Coronary artery (tissue), 2 donors: Measurements from ENCODE around the gene CYTH1.
A peak's percentile ranks its signal among the peaks of the same experiment; 100 is the strongest.
"Not testable (repeated sequence)": the region's sequence is repeated elsewhere in the genome, so short reads cannot be mapped to it uniquely, and the experiment has no call there.

Experiments used
- DNase-seq: peaks from one replicate; pipeline ENCODE4 v3.0.0-alpha.2; 2017; ENCODE audit warnings: low spot score
- H3K27ac ChIP-seq, 2 donors: fragments of 200-600 bp; sonication (generic); one replicate each; pipeline ENCODE4 v1.5.1; 2016 to 2019
- H3K4me3 ChIP-seq: fragments of 200-600 bp; sonication (generic); 2 replicates; pipeline ENCODE4 v1.5.1; 2016; ENCODE audit warnings: mild to moderate bottlenecking, moderate library complexity
- CTCF ChIP-seq: fragments of 200-600 bp; sonication (generic); IDR thresholded peaks from one replicate; pipeline ENCODE4 v1.5.1; 2019; ENCODE audit warnings: antibody characterized with exemption

Gene CYTH1

GRCh38 chr17:78763561-78763960, 18.5 kb downstream of the CYTH1 start:
- no peak for DNase-seq
- no peak overlapping the region for H3K4me3 ChIP-seq
- H3K27ac ChIP-seq, result no peak overlapping the region
- no peak for TF ChIP-seq CTCF

GRCh38 chr17:78761789-78762406, 20.2 kb downstream of the CYTH1 start:
- H3K4me3 ChIP-seq, result no peak overlapping the region
- DNase-seq, result no peak
- no peak for TF ChIP-seq CTCF
- H3K27ac ChIP-seq, result peak overlapping the region in 1 of 2 donors; percentile 34

GRCh38 chr17:78759969-78760352, 22.1 kb downstream of the CYTH1 start:
- H3K27ac ChIP-seq, result peak overlapping the region in 1 of 2 donors; percentile 43

DNA sequence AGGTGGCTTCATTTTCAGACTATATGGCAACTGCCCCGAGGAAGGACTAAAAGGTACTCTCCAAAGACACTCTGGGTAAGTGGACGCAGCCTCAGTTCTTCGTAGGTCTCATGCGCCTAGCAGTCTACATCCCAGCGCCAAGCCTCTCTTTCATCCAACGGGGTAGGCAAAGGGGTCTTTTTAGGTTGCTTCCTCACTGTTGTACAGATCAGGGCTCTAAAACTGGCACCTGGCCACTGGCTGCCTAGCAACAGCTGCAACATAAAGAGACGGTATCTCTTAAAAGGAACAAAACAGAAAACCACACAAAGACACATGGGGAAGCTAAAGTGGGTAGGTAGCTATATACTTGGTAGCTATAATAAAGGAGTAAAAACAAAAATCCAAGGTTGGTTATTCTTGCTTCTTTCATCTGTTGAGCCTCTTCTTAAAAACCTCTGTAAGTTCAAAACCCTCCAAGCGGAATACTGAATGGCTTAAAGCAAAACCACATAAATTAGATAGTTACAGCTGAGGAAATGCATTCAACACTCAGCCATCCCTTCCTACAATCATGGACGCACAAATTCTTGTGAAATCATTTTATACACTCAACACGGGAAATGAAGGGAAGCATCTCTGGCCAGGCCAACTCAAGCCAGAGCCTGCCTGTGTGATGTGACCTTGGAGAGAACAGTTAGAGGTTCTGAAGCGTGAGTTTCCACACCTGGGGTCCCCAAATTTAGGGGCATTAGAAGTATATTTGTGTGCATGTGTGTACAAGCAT, 22.7 kb downstream of the CYTH1 start:
- no peak for DNase-seq
- H3K4me3 ChIP-seq, result no peak overlapping the region
- no peak for TF ChIP-seq CTCF
- H3K27ac ChIP-seq, result peak overlapping the region in 1 of 2 donors; percentile 43

More at GRCh38 chr17:78759969-78760352, 22.1 kb downstream of the CYTH1 start:
- TF ChIP-seq CTCF, result no peak
- H3K4me3 ChIP-seq, result no peak overlapping the region
- DNase-seq, result no peak

DNA sequence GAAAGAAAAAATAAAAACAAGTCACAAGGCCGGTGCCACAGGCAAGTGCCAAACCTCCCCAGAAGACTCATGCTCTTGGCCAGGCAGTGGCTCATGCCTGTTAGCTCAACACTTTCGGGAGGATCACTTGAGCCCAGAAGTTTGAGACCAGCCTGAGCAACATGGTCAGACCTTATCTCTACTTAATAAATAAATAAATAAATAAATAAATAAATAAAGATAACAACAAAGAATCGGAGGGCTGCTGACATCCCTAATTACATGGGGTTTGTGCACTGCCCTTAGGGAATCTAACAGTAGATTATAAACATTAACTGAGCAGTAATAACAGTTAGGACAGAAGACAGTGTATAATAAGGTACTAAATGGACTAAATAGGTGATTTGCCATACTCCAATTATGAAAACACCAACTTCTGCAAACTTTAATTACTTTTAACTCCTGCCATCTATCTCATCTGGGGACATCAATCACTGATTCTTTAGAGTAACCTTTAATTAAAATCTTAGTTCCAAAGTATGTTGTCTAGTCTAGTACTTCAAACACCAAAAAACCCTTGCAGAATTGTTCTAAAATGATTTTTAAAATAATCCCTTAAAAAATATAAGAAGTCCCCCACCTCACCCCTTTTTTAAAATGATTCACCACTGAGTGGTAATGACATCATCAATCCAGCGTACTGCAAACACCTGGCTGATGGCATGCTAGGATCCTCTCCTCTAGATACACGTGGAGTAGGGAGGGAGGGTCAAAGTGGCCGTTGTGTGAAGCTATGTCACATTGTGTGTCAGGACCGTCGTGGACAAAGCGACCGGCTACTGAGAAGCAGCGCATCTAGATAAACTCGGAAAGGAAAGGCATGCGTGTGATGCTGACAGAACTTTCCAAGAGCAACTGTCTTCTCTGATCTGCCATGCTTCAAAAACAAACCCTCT, 28.5 kb downstream of the CYTH1 start:
- DNase-seq, result no peak
- Histone ChIP-seq H3K4me3 (no peak overlapping the region), H3K27ac (no peak overlapping the region)
- TF ChIP-seq CTCF, result no peak

GRCh38 chr17:78751447-78752161, 30.5 kb downstream of the CYTH1 start:
- H3K27ac ChIP-seq, result no peak overlapping the region
- no peak for DNase-seq

DNA sequence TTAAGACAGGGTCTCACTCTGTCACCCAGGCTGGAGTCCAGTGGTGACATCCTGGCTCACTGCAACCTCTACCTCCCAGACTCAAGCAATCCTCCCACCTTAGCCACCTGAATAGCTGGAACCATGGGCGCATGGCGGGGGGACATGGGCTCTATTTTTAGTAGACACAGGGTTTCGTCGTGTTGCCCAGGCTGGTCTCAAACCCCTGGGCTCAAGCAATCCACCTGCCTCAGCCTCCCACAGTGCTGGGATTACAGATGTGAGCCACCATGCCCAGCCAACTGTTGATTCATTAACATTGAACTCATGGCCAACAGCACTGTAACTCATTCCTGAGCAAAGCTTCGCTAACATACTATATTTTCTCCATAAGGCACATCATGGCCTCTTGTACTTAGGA, 31.1 kb downstream of the CYTH1 start:
- not testable (repeated sequence) for H3K4me3 ChIP-seq, DNase-seq, H3K27ac ChIP-seq

More at GRCh38 chr17:78751447-78752161, 30.5 kb downstream of the CYTH1 start:
- TF ChIP-seq CTCF, result no peak
- no peak overlapping the region for H3K4me3 ChIP-seq
